GM18858 (cell line): ENCODE measurements around the gene ALDH1A1.

Experiments used
- ATAC-seq: cut with Tn5 transposase; IDR thresholded peaks from one replicate; pipeline ENCODE4 v1.9.1; 2021; ENCODE audit not compliant: unreplicated experiment

The ALDH1A1 gene

DNA sequence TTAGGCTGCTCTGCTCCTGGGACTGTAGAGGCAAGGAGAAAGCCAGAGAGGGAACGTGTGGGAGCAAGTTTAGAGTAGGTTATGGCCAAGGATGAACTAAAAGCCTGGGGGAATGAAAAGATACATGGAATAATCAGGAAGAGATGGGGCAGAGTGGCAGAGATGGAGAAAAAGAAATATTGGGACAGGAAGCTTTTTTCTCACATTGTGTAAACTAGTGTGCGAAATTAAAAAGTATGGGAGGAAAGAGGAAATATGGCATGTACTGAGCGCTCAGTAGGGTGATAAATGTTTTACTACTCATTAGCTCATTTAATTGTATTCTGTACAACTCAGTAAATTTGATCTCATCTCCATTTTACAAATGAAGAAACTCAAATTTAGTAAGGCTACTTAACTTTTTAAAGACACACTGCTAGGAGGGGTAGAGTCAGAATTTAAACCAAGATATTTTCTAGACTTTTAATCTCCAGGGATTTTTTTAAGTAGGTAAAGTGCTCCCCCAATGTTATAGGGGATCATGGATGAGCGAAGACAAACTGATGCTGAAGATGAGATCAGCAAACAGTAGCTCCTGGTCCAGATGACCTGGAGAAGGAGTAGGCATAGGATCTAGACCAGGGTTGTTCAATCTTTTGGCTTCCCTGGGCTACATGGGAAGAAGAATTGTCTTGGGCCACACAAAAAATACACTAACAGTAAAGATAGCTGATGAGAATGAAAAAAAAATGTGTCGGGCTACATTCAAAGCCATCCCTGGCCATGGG is 30.8 kb downstream of the ALDH1A1 start:
- no peak for ATAC-seq

DNA sequence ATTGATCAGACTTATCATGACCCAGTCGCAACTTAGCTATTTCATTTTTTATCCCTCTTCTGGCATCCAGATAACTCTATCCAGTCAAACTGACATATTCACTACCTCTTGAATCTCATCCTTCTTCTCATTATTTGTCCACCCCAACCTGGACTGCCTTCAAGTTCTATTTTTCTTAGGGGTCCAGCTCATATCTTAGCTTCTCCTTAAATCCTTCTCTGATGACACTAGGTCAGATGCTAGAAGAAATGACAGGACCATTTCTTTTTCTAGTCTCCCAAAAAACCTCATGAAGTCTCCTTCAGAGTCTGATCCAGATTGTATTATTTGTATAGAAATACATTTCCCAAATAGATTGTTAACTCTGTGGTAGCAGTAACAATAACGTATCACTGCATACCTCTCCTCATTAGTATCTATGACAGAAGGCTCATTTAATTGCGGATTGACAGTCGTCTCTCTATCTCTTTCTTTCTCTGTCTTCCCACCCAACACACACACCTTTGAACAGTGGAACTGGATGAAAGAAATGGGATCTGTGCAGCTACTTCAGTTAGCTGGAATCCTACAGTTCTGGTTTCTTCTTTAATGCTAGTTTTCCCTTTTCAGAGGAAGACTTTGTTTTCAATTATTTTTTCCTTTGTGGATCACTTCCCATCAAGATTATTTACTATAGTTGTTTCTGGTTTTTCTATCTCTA is 33.5 kb downstream of the ALDH1A1 start:
- ATAC-seq, result no peak

DNA sequence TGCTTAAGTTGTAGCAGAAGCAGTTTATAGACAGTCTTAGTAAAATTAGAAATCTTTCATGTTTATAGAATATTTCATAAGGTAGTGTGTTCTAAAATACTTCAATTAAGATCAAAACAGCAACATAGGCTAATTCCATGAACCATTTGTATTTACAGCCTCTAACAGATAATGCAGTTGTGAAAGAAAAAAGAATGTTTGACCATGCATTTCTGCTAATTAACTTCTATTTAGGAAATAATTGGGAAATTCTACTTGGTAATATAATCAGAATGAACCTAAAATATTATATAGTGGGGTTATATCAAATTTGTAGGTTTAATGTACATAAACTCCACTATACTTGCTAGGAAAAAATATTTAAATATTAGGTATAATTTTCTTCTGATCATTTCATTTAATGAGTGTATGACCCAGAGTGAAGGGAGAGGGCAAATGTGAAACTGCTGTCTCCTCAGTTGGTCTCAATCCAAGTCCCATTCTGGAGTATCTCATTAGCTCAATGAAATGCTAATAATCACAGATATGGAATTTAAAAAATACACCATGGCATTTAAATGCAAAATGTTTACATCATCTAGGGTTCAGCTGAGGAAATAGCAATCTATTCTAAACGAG is 34.9 kb downstream of the ALDH1A1 start:
- no peak for ATAC-seq

DNA sequence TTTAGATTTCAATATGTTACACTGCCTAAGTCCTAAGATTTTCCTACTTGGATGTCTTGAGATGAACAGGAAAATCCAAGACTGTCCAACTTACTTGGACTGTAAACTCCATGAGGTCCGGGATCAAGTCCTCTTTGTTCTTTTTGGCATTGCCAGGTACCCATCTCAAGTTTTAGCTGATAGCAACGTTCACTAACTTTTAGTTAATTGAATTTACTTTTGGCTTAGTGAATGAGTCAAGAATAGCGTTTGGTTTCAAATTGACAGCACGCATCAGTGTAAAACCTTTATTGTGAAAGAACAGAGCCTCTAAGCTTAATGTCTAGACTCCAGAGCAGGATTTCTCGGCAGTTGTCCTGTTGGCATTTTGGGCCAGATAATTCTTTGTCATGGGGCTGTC is 37.2 kb downstream of the ALDH1A1 start:
- no peak for ATAC-seq

DNA sequence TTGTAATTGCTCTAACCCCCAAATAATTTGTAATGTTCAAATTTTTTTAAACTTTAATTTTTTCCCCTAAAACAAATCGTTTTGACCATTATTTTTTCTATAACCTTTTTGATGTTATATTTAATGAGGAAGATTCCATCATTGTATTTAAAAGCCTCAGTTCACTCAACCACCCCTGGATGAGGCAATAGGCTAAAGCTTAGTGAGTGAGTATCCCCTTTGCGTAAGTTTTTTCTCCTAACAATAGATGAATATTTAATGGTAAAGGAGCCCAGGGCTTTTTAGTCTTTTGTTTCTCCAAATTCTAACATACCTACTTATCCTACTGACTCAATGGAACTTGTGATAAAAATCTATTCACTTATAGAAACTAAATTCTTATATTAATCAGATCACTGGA is 38.1 kb downstream of the ALDH1A1 start:
- ATAC-seq, result no peak

DNA sequence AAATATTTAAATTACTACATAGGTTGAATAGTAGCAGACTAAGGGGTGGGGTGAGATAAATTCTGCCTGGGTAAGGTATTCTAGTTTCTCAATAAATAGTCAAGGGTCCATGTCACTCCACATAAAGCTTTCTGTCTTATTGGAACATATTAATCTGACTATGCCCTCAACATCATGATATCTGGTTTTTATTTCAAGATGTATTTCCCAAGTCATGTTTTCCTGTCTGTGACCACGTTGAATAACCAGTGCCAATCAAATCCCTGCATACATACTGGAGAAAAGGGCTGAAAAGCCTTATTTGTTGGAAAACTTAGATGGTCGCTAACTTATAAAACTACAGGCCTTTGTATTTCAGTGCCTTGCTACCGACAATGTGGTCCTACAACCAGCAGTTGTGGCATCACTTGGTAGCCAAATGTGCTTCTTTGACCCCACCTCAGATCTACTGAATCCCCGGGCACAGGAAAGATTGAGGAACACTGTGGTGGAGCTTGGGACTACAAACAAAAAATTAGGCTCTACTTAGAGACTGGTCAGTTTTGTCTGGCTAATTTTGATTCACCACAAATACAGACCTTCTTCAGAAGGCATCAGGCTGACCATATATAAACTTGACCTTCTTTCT is 39.4 kb downstream of the ALDH1A1 start:
- no peak for ATAC-seq

DNA sequence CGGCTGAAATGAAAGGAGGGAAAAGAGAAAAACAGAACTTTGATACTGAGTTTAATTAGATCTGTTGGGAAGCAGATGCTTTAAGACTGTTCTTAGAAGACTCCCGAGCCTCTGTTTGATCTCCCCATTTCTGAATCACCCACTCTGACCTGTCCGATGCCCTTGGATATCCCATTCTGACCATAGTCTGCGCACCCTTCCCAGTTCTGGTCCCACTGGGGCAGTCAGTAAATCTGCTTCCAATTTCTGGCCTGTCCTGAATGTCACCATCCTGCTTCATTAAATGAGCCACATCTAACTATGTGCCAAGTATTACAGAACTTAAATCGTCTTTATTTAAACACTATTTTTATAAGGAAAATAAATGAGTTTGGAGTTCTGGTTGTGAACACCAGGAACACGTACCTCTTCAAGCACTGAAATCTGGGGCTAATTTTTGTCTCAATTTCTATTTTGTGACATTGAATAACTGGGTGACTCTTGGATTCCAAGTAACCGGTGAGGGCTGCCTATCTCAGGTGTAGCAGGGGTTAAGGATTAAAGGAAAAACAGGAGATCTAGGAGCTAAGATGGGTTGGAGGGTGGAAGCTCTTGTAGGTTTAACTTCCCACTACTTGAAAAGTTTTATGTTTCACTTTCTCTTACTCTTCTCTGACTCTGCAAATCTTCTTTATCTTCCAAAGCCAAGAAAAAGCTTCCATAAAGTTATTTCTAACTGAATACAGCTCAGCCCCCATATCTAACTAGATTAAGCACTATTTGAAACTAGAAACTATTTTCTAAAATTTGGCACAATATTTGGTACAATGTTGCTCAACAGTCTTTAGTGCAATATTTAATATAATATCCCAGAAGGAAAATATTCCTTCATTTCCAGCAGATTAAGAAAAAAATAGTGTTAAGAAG is 40.1 kb downstream of the ALDH1A1 start:
- ATAC-seq, result no peak

DNA sequence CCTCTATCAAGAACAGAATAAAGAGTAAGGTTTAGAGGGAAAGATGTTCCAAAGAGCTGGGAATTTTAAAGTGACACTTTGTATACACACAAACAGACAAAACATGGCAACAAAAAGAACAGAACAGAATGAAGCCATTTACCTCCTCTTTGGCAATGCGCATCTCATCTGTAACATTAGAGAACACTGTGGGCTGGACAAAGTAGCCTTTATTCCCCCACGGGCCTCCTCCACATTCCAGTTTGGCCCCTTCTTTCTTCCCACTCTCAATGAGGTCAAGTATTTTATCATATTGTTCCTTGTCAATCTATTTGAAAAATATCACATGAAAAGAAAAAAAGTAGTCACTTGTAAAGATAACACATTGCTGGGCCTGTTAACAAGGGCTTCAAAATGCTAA is 41.0 kb downstream of the ALDH1A1 start:
- no peak for ATAC-seq

DNA sequence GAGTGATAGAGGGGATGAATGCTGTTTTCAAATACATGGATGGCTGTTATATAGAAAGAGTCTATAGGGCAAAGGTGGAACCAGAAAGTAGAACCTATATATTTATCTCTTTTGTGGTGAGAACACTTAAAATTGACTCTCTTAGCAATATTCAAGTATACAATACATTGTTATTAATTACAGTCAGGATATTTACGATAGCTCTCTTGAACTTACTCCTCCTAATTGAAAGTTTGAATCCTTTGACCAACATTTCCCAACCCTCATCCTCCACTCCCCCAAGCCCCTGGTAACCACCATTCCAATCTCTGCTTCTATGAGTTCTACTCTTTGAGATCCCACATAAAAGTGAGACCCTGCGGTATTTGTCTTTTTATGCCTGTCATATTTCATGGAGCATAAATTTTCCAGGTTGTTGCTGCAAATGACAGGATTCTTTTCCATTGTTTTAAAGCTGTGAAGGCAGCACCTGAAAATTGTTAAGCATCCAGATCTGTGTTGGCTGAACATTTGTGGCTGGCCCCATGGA is 41.5 kb downstream of the ALDH1A1 start:
- no peak for ATAC-seq

DNA sequence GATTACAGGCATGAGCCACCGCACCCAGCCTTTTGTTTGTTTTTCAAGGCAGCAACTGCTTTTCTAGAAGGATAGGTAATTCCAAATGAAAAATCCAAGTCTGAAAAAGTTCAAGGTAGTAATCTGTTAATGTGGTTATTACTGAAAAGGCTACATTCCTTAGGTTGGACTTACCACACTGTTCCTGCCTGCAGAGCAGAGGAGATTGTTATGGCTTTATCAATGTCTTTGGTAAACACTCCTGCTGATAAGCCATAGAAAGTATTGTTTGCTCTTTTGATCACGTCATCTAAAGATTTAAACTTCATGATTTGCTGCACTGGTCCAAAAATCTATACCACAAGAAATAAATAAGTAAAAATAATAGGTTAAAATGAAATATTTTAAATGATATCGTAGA is 43.4 kb downstream of the ALDH1A1 start:
- ATAC-seq, result no peak

DNA sequence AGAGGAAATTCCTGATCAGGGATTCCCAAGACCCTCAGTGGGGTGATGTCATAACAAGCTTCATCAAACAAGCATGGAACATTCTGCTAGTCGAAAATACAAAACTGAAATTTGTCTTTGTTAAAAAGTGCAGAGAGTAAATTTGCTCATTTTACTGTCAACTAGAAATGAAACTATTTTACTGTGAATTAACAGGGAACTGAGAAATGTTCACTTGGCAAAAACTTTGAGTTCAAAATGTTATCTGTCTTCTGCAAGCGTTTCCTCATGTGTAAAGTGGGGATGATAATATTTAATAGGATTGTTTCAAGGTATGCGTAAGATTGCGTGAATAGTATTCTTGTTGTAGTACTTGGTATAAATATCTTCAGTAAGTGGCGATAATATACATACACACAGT is 45.4 kb downstream of the ALDH1A1 start:
- ATAC-seq, result no peak

DNA sequence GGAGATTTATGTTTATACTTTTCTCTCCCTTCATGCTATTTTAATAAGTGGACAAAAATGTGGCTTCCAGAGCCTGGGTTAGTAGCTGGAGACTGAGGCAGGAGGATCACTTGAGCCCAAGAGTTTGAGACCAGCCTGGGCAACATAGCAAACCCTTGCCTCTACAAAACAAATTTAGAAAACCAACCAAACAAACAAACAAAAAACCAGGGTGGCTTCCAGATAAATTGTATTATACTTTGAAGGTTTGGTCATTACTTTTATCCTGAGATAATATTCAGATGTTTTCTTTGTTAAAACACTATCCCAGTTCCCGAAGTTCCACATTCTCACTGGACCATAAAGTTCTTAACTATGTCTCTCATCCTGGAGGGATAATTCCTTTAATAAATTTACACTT is 46.0 kb downstream of the ALDH1A1 start:
- no peak for ATAC-seq

DNA sequence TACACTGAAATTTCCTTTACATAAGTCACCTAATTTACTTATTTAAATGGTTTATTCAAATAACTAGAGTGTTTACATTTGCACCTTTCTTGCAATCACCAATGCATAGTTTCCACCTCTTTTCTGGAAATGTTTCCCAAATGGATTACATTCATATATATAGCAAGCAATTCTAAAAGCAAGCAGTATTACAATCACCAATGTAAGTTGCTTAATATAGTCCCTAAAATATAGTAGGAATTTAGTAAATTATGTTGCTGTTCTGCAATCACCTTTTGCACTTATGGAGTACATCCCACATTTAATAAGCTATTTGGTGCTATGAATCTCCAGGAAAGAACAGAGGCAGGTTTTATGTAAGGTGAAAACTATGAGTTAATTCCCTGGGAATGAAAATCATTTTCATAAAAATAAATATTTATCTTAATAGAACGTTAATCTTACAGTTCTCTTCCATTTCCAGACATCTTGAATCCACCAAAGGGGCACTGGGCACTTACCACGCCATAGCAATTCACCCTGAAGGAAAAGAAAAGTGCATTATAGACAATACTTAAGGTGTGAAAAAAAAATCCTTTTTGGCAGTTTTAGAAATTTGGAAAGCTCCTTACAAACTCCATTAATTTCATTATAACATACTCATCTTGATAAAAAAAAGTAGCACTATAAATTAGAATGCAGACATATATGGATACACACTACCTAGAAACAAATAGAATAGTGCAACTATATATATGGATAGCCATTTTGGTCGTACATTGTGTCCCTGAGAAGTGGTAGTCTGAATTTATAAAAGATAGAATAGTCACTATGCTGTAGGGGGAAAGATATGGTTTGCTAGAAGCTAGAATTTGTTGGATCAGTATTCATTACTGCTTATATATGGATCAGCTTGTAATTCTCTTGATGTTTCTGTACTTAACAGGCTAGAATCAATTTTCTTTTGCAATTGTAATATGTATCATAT is 47.1 kb downstream of the ALDH1A1 start:
- ATAC-seq, result no peak

DNA sequence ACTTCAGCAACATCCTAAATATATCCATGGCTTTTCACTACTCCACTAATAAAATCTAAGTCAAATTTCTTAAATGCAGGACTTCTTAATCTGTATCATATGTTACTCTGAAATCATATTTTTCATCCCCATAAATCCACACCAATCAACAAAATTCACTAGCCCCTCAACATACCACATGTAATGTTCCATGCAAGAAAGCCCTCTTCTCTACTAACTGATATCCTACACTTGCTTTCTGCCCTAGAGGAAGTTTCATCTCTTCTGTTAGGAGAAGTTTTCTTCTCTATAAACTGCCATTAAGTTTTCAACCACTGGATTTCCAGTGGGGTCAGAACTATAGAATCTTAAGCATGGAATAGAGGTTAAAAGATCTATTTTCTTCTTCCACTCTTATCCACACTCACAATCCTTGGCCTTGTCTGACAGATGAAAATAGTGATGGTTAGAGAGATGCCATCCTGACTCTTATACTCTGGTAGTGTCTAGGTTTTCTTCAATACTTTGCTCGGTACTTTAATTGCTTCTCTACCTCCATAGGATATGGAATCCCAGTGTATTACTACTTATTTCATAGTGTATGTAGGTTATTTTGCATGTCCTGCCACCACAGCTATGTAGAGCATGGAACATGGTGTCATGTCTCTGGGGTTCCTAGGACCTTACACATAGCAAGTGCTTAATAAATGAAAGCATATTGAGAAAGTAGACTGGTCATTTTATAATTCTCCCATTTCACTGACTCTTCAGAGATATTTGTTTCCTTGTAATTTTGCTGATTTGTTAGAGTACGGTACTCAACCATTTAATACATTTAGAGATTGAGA is 48.4 kb downstream of the ALDH1A1 start:
- ATAC-seq, result no peak

DNA sequence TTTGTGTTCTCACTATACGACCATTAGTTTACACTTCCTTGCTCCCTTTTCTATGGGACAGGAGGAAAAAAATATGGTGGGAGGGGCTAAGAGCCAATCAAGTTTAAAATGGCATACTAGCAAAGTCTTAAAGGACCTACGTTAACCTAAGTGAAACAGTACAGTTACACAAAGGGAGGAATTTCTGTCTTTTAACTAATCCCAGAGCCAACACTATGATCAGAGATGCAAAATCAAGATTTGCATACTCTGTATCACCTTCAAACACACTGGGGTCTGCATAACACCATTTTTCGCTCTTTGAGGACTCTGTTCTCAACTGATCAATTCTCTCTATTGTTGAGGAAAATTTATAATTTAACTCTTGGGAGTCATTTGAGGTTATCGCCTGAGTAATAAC is 49.8 kb downstream of the ALDH1A1 start:
- ATAC-seq, result no peak

DNA sequence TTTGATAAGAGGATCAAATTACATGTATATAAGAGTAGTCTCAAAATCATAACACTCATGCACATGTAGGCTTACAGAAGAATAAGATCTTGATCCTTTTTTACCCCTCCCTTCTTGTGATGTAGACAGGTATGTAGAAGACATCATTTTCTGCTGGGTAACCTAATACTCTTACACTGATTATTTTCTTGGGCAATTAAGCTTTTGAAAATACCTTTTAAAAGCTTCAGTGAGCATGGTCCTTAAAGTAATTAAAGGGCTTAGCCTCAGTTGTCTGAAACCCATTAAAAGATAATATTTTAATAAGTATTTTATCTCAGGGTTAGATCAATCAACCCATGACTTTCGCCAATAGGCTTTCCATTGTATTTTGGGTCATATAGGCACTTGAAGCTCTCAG is 50.6 kb downstream of the ALDH1A1 start:
- ATAC-seq, result no peak

DNA sequence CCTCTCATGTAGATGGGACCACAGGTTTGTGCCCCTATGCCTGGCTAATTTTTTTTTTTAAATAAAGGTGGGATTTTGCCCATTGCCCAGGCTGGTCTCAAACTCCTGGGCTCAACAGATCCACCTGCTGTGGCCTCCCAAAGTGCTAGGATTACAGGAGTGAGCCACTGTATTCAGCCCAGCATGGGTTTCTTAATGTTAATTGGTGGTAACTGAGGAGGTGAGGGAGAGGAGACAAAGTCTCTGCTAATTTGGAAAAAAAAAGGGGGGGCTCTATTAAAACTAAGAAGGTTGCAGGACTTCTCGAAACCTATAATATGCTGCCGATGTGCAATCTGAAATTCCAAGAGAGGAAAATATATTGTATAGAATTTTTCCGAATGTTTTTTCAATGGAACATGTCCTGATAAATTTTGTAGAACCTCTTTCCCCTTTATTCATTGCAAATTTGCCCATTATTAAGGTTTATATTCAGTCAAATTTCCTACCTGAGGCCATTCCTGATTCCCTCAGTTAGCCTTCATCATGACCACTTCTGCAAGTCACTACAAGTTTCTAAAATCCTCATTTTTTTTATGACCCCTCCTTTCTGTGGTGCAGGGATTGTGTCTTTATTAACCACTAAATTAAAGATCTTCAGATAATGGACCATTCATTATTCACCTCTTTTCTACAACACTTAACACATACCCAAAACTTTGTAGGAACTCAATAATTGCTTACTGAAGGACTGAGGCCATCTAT is 52.9 kb downstream of the ALDH1A1 start:
- no peak for ATAC-seq
